Left kidney (tissue), 8 donors: ENCODE results near the gene SCD5. TPM values are rescaled to one million over a fixed set of nuclear protein-coding genes. Genes with fewer than 3 reads are reported as not detected.
"Not testable (repeated sequence)": the region's sequence is repeated elsewhere in the genome, so short reads cannot be mapped to it uniquely, and the experiment has no call there.

Experiments
- DNase-seq: peaks from one replicate; pipeline ENCODE4 v3.0.0-alpha.2; 2013
- long read RNA-seq, 8 donors: transcript quantifications; one replicate each; lab custom pipeline, GENCODE V29; 2026
- polyA plus RNA-seq: library from polyadenylated mRNA; unstranded; fragments of 120-200 nt; gene quantifications from one replicate; pipeline ENCODE4 v1.2.1, GENCODE V29; 2013; ENCODE audit not compliant: insufficient read length

The SCD5 gene
- 42.0 TPM for polyA plus RNA-seq
- long read RNA-seq, donor 1, transcript SCD5-202 (5 exons, 3,101 nt): major isoform, 18 of 18 reads
- long read RNA-seq, donor 1, partial matches to known transcripts: 0 of 18 reads
- long read RNA-seq, donor 1, other reads (novel, unspliced or antisense): 0 of 18 reads
- long read RNA-seq, donor 2, transcript SCD5-202 (5 exons, 3,101 nt): major isoform, 9 of 9 reads
- long read RNA-seq, donor 2, partial matches to known transcripts: 0 of 9 reads
- long read RNA-seq, donor 2, other reads (novel, unspliced or antisense): 0 of 9 reads
- long read RNA-seq, donor 3, transcript SCD5-202 (5 exons, 3,101 nt): major isoform, 6 of 6 reads
- long read RNA-seq, donor 3, partial matches to known transcripts: 0 of 6 reads
- long read RNA-seq, donor 3, other reads (novel, unspliced or antisense): 0 of 6 reads
- long read RNA-seq, donor 4: 0 reads
- long read RNA-seq, donor 5, transcript SCD5-202 (5 exons, 3,101 nt): major isoform, 7 of 13 reads
- long read RNA-seq, donor 5, partial matches to known transcripts: 6 of 13 reads
- long read RNA-seq, donor 5, other reads (novel, unspliced or antisense): 0 of 13 reads
- long read RNA-seq, donor 6, transcript SCD5-202 (5 exons, 3,101 nt): major isoform, 6 of 6 reads
- long read RNA-seq, donor 6, partial matches to known transcripts: 0 of 6 reads
- long read RNA-seq, donor 6, other reads (novel, unspliced or antisense): 0 of 6 reads
- long read RNA-seq, donor 7, transcript SCD5-202 (5 exons, 3,101 nt): major isoform, 9 of 53 reads
- long read RNA-seq, donor 7, partial matches to known transcripts: 44 of 53 reads
- long read RNA-seq, donor 7, other reads (novel, unspliced or antisense): 0 of 53 reads
- long read RNA-seq, donor 8, transcript SCD5-202 (5 exons, 3,101 nt): major isoform, 6 of 7 reads
- long read RNA-seq, donor 8, partial matches to known transcripts: 0 of 7 reads
- long read RNA-seq, donor 8, other reads (novel, unspliced or antisense): 0 of 7 reads

DNA sequence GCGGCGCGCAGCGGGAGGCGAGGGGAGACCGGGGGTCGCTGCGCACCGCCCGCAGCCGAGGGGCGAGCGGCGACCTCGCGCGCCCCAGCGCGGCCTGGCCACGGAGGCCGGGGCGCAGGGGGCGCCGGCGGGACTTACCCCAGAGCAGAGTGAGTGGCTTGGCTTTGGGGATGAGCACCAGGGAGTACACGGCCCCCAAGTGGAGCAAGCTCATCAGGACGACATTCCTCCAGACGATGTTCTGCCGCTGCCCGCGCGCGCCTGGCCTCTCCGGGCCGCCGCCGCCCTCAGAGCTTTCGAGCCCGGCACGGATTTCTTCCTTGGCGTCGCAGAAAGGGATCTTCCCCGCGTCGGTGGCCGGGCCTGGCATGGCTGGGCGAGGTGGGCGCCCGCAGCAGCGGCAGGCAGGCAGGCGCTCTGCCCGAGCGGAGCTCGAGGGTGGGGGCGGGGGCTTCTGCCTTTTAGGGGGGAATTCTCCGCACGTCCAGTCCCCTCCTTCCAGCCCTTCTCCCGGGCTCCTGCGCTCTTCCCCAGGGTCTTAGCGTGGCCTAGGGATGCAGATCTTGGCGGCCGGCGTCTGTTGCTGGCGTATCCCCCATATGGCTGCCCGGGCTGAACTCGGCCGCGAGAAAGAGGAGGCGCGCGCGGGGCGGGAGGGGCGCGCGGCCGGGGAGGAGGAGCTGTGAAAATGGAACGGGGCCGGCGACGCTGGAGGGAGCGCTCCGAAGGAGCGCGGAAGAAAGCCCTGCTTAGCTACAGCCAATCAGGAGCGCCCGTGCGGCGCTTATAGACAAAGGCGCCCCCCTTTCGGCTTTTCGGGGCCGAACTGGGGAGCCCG lies at the start of gene SCD5:
Gene SCD5 (minus strand): TSS at position 629 of the 838 bp plus-strand sequence. CDS start 259 bp downstream, at position 370.
- DNase-seq: peak; percentile 80

GRCh38 chr4:82842593-82842992 lies 44.0 kb upstream of the SCD5 start:
- no peak for DNase-seq

GRCh38 chr4:82839624-82840023 lies 41.0 kb upstream of the SCD5 start:
- DNase-seq: no peak

DNA sequence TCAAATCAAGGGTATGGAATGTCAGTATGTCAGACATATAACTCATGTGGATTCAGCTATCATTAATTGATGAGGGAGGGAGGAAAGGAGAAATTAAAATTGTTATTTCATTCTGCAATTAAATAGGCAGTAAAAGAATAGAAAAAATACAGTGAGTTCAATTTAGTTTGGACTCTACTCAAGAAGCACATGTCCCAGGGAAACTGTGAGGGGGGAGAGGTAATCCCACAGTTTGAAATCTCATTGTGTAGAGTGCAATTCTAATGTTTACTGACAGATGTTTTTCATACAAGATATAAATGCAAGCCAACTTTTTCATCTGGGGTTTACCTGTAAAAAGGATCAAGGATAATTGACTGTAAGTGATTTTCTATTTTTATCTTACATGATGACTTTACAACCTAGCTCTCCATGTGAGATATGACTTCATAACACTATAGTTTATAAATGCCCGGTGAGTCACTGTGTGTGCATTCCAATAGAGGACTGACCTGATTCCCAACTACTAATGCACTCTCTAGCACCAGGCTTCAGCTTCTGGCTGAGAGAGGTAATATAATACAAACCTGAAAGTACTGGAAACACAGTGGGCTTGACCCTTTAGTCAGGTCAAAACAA lies 35.2 kb upstream of the SCD5 start:
- DNase-seq: no peak

- not testable (repeated sequence) for DNase-seq
Measured at GRCh38 chr4:82833060-82833459, 34.5 kb upstream of the SCD5 start.

DNA sequence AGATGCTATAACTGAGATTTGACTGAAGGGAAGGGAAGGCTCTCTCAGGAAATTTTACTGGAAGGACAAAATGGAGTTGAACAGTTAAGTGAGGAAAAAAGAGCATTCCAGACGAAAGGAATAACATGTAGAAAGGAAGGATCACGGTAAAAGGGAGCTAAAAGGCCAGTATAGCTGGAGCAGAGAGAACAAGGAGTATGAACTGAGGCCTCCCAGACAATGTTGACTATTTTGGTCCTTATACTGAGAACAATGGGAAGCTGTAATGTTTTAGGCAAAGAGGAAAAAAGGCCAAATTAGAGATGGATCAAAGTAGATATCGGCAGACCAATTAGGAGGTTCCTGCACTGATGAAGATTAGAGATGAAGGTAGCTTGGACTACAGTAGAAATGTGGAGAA lies 26.8 kb upstream of the SCD5 start:
- no peak for DNase-seq

GRCh38 chr4:82823062-82823461 lies 24.5 kb upstream of the SCD5 start:
- DNase-seq: no peak

GRCh38 chr4:82820689-82821088 lies 22.1 kb upstream of the SCD5 start:
- DNase-seq: no peak

DNA sequence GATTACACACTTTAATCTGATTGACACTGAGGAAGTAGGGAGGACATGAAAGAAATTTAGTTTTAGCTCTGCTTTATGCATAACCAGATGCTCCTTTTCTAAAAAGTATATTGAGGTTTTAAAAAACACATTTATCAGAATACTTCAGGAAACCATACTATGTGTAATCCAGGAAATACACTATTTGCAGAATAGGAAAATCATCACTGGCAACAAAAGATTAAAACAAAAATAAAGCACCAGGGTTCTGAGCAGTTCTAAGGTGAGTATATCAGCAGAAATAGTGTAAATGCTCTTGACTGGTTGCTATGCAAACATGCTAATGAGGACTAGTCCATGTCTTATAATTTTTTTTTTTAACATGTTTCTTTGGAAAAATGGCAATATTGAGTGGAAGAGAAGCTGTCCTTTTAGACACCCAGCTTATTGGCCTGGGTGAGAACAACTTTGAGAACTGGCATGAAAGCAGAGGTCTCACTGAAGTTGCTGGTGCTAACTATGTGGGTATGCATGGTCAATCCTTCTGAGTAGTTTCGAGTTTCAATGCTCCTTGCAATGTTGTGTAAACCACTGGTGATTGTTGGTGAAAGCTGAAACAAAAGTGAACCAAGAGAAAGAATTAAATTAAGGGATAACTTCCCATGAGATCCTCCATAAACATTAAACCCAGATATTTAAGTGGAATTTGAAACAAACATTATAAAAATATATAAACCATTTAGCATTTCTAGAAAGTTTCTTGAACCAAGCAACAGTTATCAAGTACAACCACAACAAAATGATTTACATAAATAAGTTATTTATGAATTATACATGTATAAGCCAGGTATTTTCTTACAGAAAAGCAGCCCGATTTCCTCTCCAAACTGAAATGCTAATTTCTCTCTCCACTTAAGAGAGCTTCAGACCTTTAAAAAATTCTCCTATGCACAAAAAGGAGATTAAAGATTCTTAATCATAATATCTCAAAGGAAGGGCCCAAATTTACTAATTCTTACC lies 20.4 kb upstream of the SCD5 start:
- no peak for DNase-seq

DNA sequence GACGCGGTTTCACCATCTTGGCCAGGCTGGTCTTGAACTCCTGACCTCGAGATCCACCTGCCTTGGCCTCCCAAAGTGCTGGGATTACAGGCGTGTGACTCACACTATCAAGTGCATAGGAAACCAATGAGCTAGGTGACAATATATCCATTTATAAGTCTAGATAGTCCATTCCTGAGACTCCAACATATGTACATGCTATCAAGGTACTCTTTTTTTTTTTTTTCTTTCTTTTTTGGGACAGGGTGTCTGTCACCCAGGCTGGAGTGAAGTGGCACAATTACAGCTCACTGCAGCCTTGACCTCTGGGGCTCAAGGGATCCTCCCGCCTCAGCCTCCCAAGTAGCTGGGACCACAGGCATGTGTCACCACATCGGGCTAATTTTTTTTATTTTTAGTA lies 18.3 kb upstream of the SCD5 start:
- DNase-seq: not testable (repeated sequence)

DNA sequence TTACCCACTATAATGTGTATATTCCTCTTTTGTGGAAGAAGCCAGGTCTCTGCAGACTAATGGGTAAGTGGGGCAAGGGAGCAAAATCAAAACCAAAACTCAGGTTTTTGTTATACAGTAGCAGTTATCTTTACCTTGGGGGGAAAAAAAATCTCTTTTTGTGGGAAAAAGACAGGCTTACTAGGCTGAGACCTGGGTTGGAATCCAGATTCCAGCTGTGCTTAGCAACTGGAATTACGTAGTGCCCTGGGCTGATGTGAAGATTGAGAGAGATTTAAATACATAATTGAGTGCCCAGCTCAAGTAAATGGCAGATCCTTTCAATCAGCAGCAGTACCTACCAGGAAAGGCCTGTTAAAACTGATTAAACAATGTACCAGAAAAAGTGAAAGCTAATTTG lies 15.4 kb upstream of the SCD5 start:
- no peak for DNase-seq

DNA sequence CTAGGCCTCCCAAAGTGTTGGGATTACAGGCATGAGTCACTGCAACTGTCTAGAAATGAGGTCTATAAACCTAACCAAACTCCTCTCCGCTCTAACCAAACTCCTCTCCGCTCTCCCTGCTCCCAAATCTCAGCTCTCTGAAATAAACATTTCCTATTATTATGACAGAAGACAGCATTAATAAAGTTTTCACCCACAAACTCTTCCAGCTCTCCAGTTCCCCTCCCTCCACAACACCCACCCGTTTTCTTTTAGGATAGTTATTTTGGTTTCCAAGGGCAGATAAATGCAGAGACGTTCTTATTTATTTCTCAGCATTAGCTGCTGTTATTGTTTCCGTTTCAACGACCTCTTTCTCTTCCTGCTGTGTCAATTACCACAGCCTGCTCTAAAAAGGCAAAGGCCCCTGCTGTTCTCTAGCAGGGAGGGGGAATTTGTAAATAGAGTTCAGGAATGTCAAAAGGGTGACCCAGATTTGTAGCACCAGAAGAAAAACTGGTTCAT lies 13.3 kb upstream of the SCD5 start:
- DNase-seq: peak; percentile 34

DNA sequence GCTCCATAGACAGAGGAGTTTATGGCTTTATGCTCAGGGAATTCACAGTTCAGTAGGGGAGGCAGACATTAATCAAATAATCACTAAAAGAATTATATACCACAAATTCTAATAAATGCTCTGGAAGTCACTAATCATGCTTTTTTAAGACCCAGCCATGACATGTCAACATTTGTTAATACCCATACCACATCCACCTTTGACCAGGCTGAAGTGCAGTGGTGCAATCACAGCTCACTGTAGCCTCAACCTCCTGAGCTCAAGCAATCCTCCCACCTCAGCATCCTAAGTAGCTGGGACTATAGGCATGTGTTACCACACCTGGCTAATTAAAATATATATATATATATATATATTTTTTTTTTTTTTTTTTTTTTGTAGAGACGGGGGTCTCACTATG lies 12.8 kb upstream of the SCD5 start:
- DNase-seq: no peak

DNA sequence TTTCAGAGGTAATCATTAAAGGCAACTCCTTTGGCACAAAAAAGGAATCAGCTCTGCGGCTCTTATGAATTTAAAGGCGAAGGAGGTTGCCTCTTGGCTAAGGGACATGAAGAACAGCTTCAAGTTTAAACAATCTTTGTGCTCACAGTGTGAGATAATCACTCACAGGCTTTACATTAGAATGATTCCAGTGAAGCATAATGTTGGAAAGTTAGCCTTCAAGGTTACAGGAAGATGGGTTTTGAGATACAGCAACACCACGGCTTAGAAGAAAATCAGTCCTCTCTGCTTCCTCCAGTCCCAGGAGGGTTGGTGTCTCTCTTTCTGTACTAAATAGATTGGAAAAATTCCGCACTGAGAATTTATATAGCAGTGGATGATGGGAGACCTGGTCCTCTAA lies 11.6 kb upstream of the SCD5 start:
- no peak for DNase-seq

DNA sequence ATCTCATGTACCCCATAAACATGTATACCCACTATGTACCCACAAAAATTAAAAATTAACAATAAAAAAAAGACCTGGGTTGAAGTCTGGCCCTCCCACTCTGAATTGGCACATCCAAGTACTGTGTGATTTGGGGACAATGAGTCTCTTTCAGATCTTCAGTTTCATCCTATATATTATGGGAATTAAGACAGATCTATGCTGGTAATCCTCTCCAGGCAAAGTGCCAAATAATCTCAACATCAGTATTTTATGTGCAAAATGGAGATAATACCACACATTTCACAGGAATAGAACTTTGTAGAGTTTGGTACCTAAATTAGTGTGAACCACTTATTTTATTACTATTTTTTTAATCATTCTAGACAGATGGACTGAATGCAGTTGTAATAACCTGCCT lies 11.0 kb upstream of the SCD5 start:
- DNase-seq: no peak

- no peak for DNase-seq
Measured at GRCh38 chr4:82803746-82804145, 5.2 kb upstream of the SCD5 start.

GRCh38 chr4:82802911-82803310 lies 4.3 kb upstream of the SCD5 start:
- DNase-seq: no peak

DNA sequence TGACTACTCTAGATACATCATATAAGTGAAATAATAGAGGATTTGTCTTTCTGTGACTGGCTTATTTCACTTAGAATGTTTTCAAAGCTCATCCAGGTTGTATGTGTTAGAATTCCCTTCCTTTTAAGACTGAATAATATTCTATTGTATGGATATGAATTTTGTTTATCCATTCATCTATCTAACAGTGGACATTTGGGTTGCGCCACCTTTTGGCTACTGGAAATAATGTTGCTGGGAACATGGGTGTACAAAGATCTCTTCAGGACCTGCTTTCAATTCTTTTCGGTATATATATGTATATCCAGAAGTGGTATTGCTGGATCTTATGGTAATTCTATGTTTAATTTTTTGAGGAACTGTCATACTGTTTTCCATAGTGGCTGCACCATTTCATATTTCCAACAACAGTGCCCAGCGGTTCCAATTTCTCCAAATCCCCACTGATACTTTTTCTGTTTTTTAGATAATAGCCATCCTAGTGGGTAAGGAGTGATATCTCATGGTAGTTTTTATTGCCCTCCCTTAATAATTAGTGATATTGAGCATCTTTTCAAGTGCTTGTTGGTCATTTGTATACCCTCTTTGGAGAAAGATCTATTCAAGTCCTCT lies 3.4 kb upstream of the SCD5 start:
- no peak for DNase-seq
